Kidney (tissue), 14 donors: ENCODE data around the gene GLRX3. TPM values are rescaled to one million over a fixed set of nuclear protein-coding genes. Genes with fewer than 3 reads are reported as not detected.
"Not testable (repeated sequence)": the region's sequence is repeated elsewhere in the genome, so short reads cannot be mapped to it uniquely, and the experiment has no call there.

ENCODE experiments used
- DNase-seq, 5 donors: peaks; one replicate each; pipeline ENCODE4 v3.0.0-alpha.2; 2013 to 2020
- FAIRE-seq: peaks from 2 replicates; lab custom pipeline; 2012; peaks lifted over from hg19 to GRCh38; lab: Jason Lieb, UNC
- H3K27ac ChIP-seq, 2 donors: one replicate each; pipeline ENCODE4 v1.7.0; 2013; ENCODE audit warnings: low read depth in 2 of 2, low read length in 2 of 2, inconsistent platforms in 1 of 2
- H3K27me3 ChIP-seq: one replicate; pipeline ENCODE4 v1.7.1; 2013; ENCODE audit warnings: low read length, inconsistent platforms; ENCODE audit not compliant: control insufficient read depth, insufficient read depth
- H3K36me3 ChIP-seq, 3 donors: one replicate each; pipeline versions ENCODE4 v1.7.0 to v1.7.1; 2013; ENCODE audit warnings: low read length in 3 of 3, control low read depth in 1 of 3, inconsistent platforms in 1 of 3; ENCODE audit not compliant: insufficient read depth in 3 of 3, control insufficient read depth in 2 of 3
- H3K4me1 ChIP-seq, 3 donors: one replicate each; pipeline versions ENCODE4 v1.7.0 to v1.7.1; 2013; ENCODE audit warnings: low read length in 3 of 3, inconsistent platforms in 1 of 3, low read depth in 1 of 3; ENCODE audit not compliant: control insufficient read depth in 2 of 3, insufficient read depth in 2 of 3
- H3K4me3 ChIP-seq, 3 donors: one replicate each; pipeline versions ENCODE4 v1.7.0 to v1.8.1; 2013; ENCODE audit warnings: low read length in 3 of 3, control low read depth in 1 of 3, inconsistent platforms in 1 of 3
- H3K9ac ChIP-seq, 3 donors: one replicate each; pipeline versions ENCODE4 v1.7.0 to v1.7.1; 2013; ENCODE audit warnings: low read length in 3 of 3, control low read depth in 1 of 3, inconsistent platforms in 1 of 3
- H3K9me3 ChIP-seq, 3 donors: one replicate each; pipeline versions ENCODE4 v1.7.0 to v1.7.1; 2013; ENCODE audit warnings: low read length in 3 of 3, control low read depth in 1 of 3, inconsistent platforms in 1 of 3; ENCODE audit not compliant: control insufficient read depth in 2 of 3, insufficient read depth in 1 of 3
- CTCF ChIP-seq: IDR thresholded peaks from 3 replicates; pipeline ENCODE4 v1.5.1; 2012; ENCODE audit warnings: mild to moderate bottlenecking, moderate library complexity, borderline replicate concordance; ENCODE audit not compliant: insufficient read depth; ENCODE audit errors: extremely low read depth
- intact Hi-C: fragments of 100-400 bp; cut with DNase I; formaldehyde crosslinking; loops from one replicate; pipeline ENCODE4 v1.11.1; 2022
- polyA plus RNA-seq: library from polyadenylated mRNA; stranded (reverse); fragments of 350-450 nt; fragmentation: Illumina TruSeq; extraction: RNeasy Lipid Tissue Mini Kit (QIAGEN cat#74804); gene quantifications from one replicate; pipeline ENCODE4 v1.2.3, GENCODE V29; 2014; ENCODE audit warnings: low read depth, low replicate concordance; ENCODE audit not compliant: insufficient read depth
- total RNA-seq: library from RNA; stranded (reverse); fragmentation: NEBNext Ultra II Directional; extraction: Animal tissue kit (Norgen Biotek cat#: 25700); gene quantifications from one replicate; pipeline ENCODE4 v1.2.1, GENCODE V29; 2021
- donor health status: control.
- donor health status: control.
- donor health status: control.
- donor health status: control.
- donor health status: control.
- donor health status: DM: yes; HTN: yes; CAD: no.
- donor health status: Normal renal cell carcinoma (clear cell type).

Gene GLRX3
- total and polyA plus RNA-seq, 2 donors from 2014 or later, result 52.5 to 70.4 TPM

GRCh38 chr10:130198651-130199050 lies 62.5 kb downstream of the GLRX3 start:
- no peak overlapping the region for H3K4me3 ChIP-seq
- H3K27me3 ChIP-seq, result no peaks in the 10 kb centered on the region
- FAIRE-seq (no peak), DNase-seq (no peak)
- peaks cover 0 to 3% (median 0%) of the 10 kb centered on the region in 3 donors for H3K4me1 ChIP-seq
- TF ChIP-seq CTCF, result no peak
- intact Hi-C loops, result no loop called here
- H3K9me3 ChIP-seq, result no peaks in the 10 kb centered on the region
- no peak overlapping the region for H3K27ac ChIP-seq
- no peaks in the 10 kb centered on the region for H3K36me3 ChIP-seq
- no peak overlapping the region for H3K9ac ChIP-seq

DNA sequence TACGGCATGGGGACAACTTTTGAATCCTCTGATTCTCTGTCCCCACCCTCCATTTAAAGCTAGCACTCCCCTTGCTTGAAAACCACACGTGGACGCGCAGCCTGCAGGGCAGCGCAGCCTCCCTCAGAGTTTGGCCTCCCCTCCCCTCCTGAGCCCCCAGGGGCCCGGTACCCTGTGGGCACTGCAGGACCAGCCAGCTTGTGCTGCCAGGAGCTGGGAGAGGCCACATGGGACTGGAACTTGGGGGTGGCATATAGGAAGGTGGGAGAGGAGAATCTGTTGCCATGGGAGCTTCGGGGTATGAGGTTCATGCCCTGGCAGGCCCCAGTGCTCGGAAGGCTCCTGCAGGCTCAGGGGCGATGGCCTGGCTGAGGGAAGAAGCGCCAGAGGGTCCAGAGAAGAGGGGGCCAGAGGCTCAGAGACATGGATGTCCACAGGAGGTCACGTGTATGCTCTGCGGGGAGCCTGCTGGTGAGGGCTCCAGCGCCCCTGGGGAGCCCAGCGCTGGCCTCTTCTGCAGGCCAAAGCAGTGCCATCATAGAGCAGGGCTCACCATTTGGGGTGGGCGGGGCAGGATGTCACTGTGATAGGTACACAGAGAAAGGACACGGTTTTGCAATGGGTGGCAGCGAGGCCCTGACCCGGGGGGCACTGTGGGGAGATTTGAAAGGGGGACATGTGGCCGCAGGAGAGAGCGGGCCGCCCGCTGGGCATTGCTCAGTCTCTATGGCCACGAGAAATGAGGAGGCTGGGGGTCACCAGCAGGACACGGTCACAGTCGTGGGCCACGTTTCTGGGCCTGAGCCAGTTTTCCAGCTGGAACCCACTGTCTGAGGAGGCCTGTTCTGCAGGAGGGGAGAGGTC lies 64.2 kb downstream of the GLRX3 start:
- DNase-seq (no peak), FAIRE-seq (no peak)

DNA sequence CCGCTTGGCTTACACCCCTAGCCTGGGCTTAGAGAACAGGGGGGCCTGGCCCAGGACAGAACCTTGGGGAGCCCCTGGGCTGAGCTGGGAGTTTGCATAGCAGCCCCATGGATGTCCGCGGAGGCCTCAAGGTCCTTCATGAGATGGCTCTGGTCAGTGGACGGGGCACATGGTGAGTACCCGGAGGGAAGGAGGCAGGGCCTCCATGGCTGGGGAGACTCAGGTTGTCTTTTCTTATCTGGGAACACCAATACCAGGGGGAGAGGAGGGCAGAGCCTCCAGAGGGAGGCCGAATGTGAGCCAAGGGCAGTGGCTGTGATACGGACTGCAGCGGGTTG lies 64.8 kb downstream of the GLRX3 start:
- Histone ChIP-seq H3K36me3 (no peaks in the 10 kb centered on the region), H3K27me3 (no peaks in the 10 kb centered on the region), H3K9me3 (no peaks in the 10 kb centered on the region), H3K4me1 (peaks cover 0 to 3% (median 0%) of the 10 kb centered on the region in 3 donors), H3K9ac (no peak overlapping the region), H3K27ac (no peak overlapping the region), H3K4me3 (no peak overlapping the region)
- intact Hi-C loops, result no loop called here
- no peak for FAIRE-seq
- TF ChIP-seq CTCF, result no peak
- no peak for DNase-seq

More for the DNA sequence above, 64.2 kb downstream of the GLRX3 start:
- Histone ChIP-seq H3K9me3 (no peaks in the 10 kb centered on the region), H3K4me1 (peaks cover 0 to 3% (median 0%) of the 10 kb centered on the region in 3 donors), H3K36me3 (no peaks in the 10 kb centered on the region), H3K4me3 (no peak overlapping the region), H3K27me3 (no peaks in the 10 kb centered on the region), H3K27ac (no peak overlapping the region), H3K9ac (no peak overlapping the region)
- TF ChIP-seq CTCF, result no peak
- intact Hi-C loops, result no loop called here

- DNase-seq, intact Hi-C loops, H3K9ac ChIP-seq, H3K27ac ChIP-seq, FAIRE-seq, H3K9me3 ChIP-seq, H3K4me3 ChIP-seq, H3K27me3 ChIP-seq, H3K4me1 ChIP-seq, H3K36me3 ChIP-seq: not testable (repeated sequence)
Measured at GRCh38 chr10:130202150-130202549, 66.0 kb downstream of the GLRX3 start.
